IMR-90 (cell line): ENCODE results near the gene ZNF771. TPM values are rescaled to one million over a fixed set of nuclear protein-coding genes. Genes with fewer than 3 reads are reported as not detected.

Source experiments
- ATAC-seq: fragments of 200-7000 bp; cut with Tn5 transposase; 2 replicates; pipeline ENCODE4 v1.9.1; 2020; ENCODE audit warnings: low read depth, mild to moderate bottlenecking, moderate library complexity
- BruUV-seq: library from RNA; stranded (reverse); fragments of 400-500 nt; replicated peaks from 2 replicates; lab custom pipeline; 2021; lab: Mats Ljungman, UMichigan
- CTCF ChIA-PET: fragments of 300-600 bp; formaldehyde crosslinking; extraction: SDS; loops from one replicate; lab custom pipeline; 2021; ENCODE audit warnings: antibody characterized with exemption; lab: Yijun Ruan, JAX
- POLR2A ChIA-PET: fragments of 300-600 bp; sonication (Branson Sonifier 250); formaldehyde crosslinking; loops from one replicate; lab custom pipeline; 2022; ENCODE audit warnings: antibody characterized with exemption; ENCODE audit not compliant: unreplicated experiment; lab: Charles Lee
- DNase-seq: peaks from one replicate; pipeline ENCODE4 v3.0.0; 2013
- H2AFZ ChIP-seq: replicated peaks from 2 replicates; pipeline ENCODE3; 2013; ENCODE audit warnings: low read length, mild to moderate bottlenecking; ENCODE audit not compliant: poor library complexity
- H2AK5ac ChIP-seq: 2 replicates; pipeline ENCODE4 v1.6.1; 2013; ENCODE audit warnings: low read depth, low read length, inconsistent platforms
- H2AK9ac ChIP-seq: replicated peaks from 2 replicates; pipeline ENCODE3; 2013; ENCODE audit warnings: mild to moderate bottlenecking, low read depth, low read length, moderate library complexity; ENCODE audit not compliant: poor library complexity
- H2BK120ac ChIP-seq: 2 replicates; pipeline ENCODE4 v1.6.1; 2013; ENCODE audit warnings: low read depth, low read length, inconsistent platforms
- H2BK15ac ChIP-seq: 3 replicates; pipeline ENCODE4 v1.6.1; 2013; ENCODE audit warnings: low read depth, low read length, inconsistent platforms
- H2BK20ac ChIP-seq: 2 replicates; pipeline ENCODE4 v1.6.1; 2013; ENCODE audit warnings: low read depth, mild to moderate bottlenecking, inconsistent platforms, low read length, moderate library complexity
- H2BK5ac ChIP-seq: 2 replicates; pipeline ENCODE4 v1.6.1; 2013; ENCODE audit warnings: mild to moderate bottlenecking, low read depth, low read length, inconsistent platforms; ENCODE audit not compliant: poor library complexity, severe bottlenecking
- H3K14ac ChIP-seq: replicated peaks from 2 replicates; pipeline ENCODE4 v1.6.1; 2013; ENCODE audit warnings: low read depth, low read length, inconsistent platforms
- H3K18ac ChIP-seq: 2 replicates; pipeline ENCODE4 v1.6.1; 2013; ENCODE audit warnings: low read depth, low read length, control low read depth
- H3K23ac ChIP-seq: 2 replicates; pipeline ENCODE4 v1.6.1; 2013; ENCODE audit warnings: low read depth, low read length, inconsistent platforms
- H3K27ac ChIP-seq: 2 replicates; pipeline ENCODE4 v1.5.1; 2013; ENCODE audit warnings: mild to moderate bottlenecking, control low read depth, low read length; ENCODE audit not compliant: insufficient read depth
- H3K27me3 ChIP-seq: 2 replicates; pipeline ENCODE4 v1.6.1; 2013; ENCODE audit warnings: low read length; ENCODE audit not compliant: control insufficient read depth, insufficient read depth
- H3K36me3 ChIP-seq: 2 replicates; pipeline ENCODE4 v1.6.1; 2013; ENCODE audit warnings: low read length, mixed read lengths; ENCODE audit not compliant: control insufficient read depth, insufficient read depth
- H3K4ac ChIP-seq: 2 replicates; pipeline ENCODE4 v1.6.1; 2013; ENCODE audit warnings: low read depth, low read length, inconsistent platforms
- H3K4me1 ChIP-seq: 2 replicates; pipeline ENCODE4 v1.6.1; 2013; ENCODE audit warnings: low read length, mixed read lengths; ENCODE audit not compliant: control insufficient read depth, insufficient read depth
- H3K4me2 ChIP-seq: 2 replicates; pipeline ENCODE4 v1.6.1; 2013; ENCODE audit warnings: low read depth, mild to moderate bottlenecking, control low read depth, low read length, moderate library complexity
- H3K4me3 ChIP-seq: 2 replicates; pipeline ENCODE4 v1.5.1; 2013; ENCODE audit warnings: low read depth, mild to moderate bottlenecking, control low read depth, low read length, moderate library complexity; ENCODE audit not compliant: insufficient read depth
- H3K56ac ChIP-seq: 2 replicates; pipeline ENCODE4 v1.6.1; 2013; ENCODE audit warnings: low read length, inconsistent platforms; ENCODE audit not compliant: insufficient read depth; ENCODE audit errors: extremely low read depth
- H3K79me1 ChIP-seq, 2 experiments: 2 replicates each; pipeline ENCODE4 v1.6.1; 2013; ENCODE audit warnings: low read length in 2 of 2, inconsistent platforms in 1 of 2, low read depth in 1 of 2
- H3K9ac ChIP-seq: 2 replicates; pipeline ENCODE4 v1.6.1; 2013; ENCODE audit warnings: low read depth, low read length, control low read depth
- H3K9me1 ChIP-seq: 2 replicates; pipeline ENCODE4 v1.6.1; 2013; ENCODE audit warnings: low read length, inconsistent platforms; ENCODE audit not compliant: insufficient read depth
- H3K9me3 ChIP-seq: 2 replicates; pipeline ENCODE4 v1.6.1; 2013; ENCODE audit warnings: low read length; ENCODE audit not compliant: control insufficient read depth, insufficient read depth
- H4K20me1 ChIP-seq: 2 replicates; pipeline ENCODE4 v1.6.1; 2013; ENCODE audit warnings: low read length, inconsistent platforms; ENCODE audit not compliant: insufficient read depth
- H4K5ac ChIP-seq: 2 replicates; pipeline ENCODE4 v1.6.1; 2013; ENCODE audit warnings: mild to moderate bottlenecking, low read depth, low read length, control low read depth
- H4K8ac ChIP-seq, 2 experiments: 2 replicates each; pipeline ENCODE4 v1.6.1; 2013; ENCODE audit warnings: low read depth in 2 of 2, low read length in 2 of 2, control low read depth in 1 of 2, inconsistent platforms in 1 of 2
- H4K91ac ChIP-seq: 2 replicates; pipeline ENCODE4 v1.6.1; 2013; ENCODE audit warnings: low read depth, low read length, inconsistent platforms; ENCODE audit not compliant: insufficient read depth
- BHLHE40 ChIP-seq: fragments of 150-350 bp; IDR thresholded peaks from 2 replicates; pipeline ENCODE4 v1.6.1; 2016; ENCODE audit warnings: mild to moderate bottlenecking, low read depth, low read length
- CEBPB ChIP-seq: IDR thresholded peaks from 2 replicates; pipeline ENCODE4 v1.6.1; 2012; ENCODE audit warnings: low read depth, low read length, improper control_type of control experiment
- CHD1 ChIP-seq: IDR thresholded peaks from 2 replicates; pipeline ENCODE4 v1.6.1; 2012; ENCODE audit warnings: low read depth, low read length, improper control_type of control experiment
- MAZ ChIP-seq: IDR thresholded peaks from 2 replicates; pipeline ENCODE4 v1.6.1; 2012; ENCODE audit warnings: low read depth, mild to moderate bottlenecking, low read length, improper control_type of control experiment, moderate library complexity, borderline replicate concordance
- POLR2A ChIP-seq: IDR thresholded peaks from 2 replicates; pipeline ENCODE4 v1.6.1; 2012; ENCODE audit warnings: mild to moderate bottlenecking, low read depth, low read length
- RAD21 ChIP-seq: IDR thresholded peaks from 2 replicates; pipeline ENCODE4 v1.6.1; 2012; ENCODE audit warnings: low read length, improper control_type of control experiment
- SMC3 ChIP-seq: fragments of 150-350 bp; IDR thresholded peaks from 2 replicates; pipeline ENCODE4 v1.6.1; 2016; ENCODE audit warnings: low read depth, mild to moderate bottlenecking, antibody characterized with exemption, low read length, moderate library complexity
- WGBS, 2 experiments: methylation state at CpG; one replicate each; pipeline versions ENCODE4 v1.1.5 to v1.1.7; 2013; ENCODE audit warnings: missing lambda C conversion rate in 2 of 2; ENCODE audit not compliant: insufficient read length in 1 of 2; ENCODE audit errors: extremely low coverage in 2 of 2; 5-methylcytosine and 5-hydroxymethylcytosine counted together
- dilution Hi-C: fragments of 300-500 bp; cut with HindIII; formaldehyde crosslinking; loops from one replicate; pipeline ENCODE4 v1.14.3; 2018; ENCODE audit warnings: low sequenced_read_pairs; ENCODE audit not compliant: unreplicated experiment
- in situ Hi-C: fragments of 300-500 bp; cut with MboI; formaldehyde crosslinking; loops from 3 replicates; pipeline ENCODE4 v1.14.3; 2019; ENCODE audit warnings: low sequenced_read_pairs, inconsistent platforms, mixed read lengths
- intact Hi-C: fragments of 100-400 bp; cut with micrococcal nuclease; formaldehyde crosslinking; loops from 2 replicates; pipeline ENCODE4 v1.10.0; 2022
- polyA plus RNA-seq, 3 experiments: library from polyadenylated mRNA; depleted of rRNA; stranded (reverse); fragments of >200 nt; gene quantifications; 2 replicates each; pipeline ENCODE4 v1.2.3, GENCODE V29; 2012; ENCODE audit warnings: low replicate concordance in 1 of 3
- total RNA-seq: library from RNA; depleted of rRNA; stranded (reverse); fragments of >200 nt; gene quantifications from 2 replicates; pipeline ENCODE4 v1.2.3, GENCODE V29; 2012
- TF ChIP-seq, protein P1 (sequence below): conservative IDR thresholded peaks from 2 replicates; pipeline ENCODE4 v1.5.1; 2012; ENCODE audit warnings: mild to moderate bottlenecking, low read depth, low read length, improper control_type of control experiment

ZNF771 gene
- total and polyA plus RNA-seq, 2 of the 4 experiments (the other 2 are of a cell fraction): 5.2 to 10.9 TPM

DNA sequence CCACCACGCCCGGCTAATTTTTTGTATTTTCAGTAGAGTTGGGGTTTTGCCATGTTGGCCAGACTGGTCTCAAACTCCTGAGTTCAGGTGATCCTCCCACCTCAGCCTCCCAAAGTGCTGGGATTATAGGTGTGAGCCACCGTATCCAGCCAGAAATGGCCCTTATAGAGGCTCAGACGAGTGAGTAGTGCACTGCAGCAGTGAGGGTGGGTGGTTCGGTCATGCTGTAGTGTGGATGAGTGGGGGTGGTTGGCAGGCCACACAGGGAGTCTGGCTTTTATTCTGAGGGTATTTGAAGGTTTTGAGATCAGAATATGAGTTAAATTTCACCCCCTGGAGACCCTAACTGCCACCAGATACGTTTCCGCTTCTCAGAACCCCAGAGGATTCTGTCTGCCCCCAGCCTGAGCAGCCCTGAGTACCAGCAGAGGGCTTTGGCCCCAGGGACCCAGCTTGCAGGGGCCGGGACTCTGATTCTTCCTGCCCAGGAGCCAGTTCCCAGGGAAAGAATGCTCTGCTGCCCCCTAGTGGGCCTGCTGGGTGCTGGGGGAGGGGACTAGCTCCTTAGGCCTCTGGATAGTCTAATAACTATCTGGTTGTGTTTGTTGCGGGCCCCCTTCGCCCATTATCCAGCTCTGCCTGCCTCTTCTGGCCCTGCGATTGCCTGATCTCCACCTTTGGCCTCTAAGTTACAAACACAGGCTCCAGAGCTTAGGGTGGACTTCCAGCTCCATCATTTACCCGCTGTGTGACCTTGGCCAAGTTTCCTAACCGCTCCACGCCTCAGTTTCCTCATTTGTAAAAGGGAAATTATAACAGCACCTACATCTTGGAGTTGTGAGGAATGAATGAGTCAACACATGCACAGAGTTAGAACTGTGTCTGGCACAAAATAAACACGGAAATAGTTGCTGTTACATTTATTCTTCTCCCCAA lies 2.0 kb downstream of the ZNF771 start:
- no peak overlapping the region for H3K4me3 ChIP-seq
- in situ Hi-C loops: loop anchor here (10.0 to 25.0 kb wide), 2 partner anchors 222 to 335 kb away; partner anchors contain the start of genes BOLA2B, CORO1A, PPP4C and SLX1A

More for the DNA sequence above, 2.0 kb downstream of the ZNF771 start:
- no peak overlapping the region for H2BK15ac ChIP-seq
- H3K23ac ChIP-seq: no peak overlapping the region
- peaks cover 10% of the 10 kb centered on the region; the same call in 1 of the 2 replicates for H4K20me1 ChIP-seq
- TF ChIP-seq SMC3 (peak; percentile 90), BHLHE40 (no peak), RAD21 (peak; percentile 94), MAZ (peak; percentile 74), CHD1 (no peak; the same call in 1 of the 2 replicates), CEBPB (no peak), POLR2A (peak; percentile 60)
- TF ChIP-seq, protein P1, sequence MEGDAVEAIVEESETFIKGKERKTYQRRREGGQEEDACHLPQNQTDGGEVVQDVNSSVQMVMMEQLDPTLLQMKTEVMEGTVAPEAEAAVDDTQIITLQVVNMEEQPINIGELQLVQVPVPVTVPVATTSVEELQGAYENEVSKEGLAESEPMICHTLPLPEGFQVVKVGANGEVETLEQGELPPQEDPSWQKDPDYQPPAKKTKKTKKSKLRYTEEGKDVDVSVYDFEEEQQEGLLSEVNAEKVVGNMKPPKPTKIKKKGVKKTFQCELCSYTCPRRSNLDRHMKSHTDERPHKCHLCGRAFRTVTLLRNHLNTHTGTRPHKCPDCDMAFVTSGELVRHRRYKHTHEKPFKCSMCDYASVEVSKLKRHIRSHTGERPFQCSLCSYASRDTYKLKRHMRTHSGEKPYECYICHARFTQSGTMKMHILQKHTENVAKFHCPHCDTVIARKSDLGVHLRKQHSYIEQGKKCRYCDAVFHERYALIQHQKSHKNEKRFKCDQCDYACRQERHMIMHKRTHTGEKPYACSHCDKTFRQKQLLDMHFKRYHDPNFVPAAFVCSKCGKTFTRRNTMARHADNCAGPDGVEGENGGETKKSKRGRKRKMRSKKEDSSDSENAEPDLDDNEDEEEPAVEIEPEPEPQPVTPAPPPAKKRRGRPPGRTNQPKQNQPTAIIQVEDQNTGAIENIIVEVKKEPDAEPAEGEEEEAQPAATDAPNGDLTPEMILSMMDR: peak; percentile 96
- no peak overlapping the region for H4K91ac ChIP-seq
- ChIA-PET POLR2A (no interaction called here), CTCF (interaction anchor here (0.6 to 1.5 kb wide), 11 partner anchors 8 to 317 kb away, joined by 3 to 6 read pairs (median 3); partner anchors contain the start of gene TBX6)
- peak overlapping the region; percentile 15; the same call in 1 of the 2 replicates for H3K9ac ChIP-seq
- H3K4ac ChIP-seq: no peak overlapping the region; the same call in 1 of the 2 replicates
- H3K18ac ChIP-seq: no peak overlapping the region
- H3K14ac ChIP-seq: no peak overlapping the region
- peaks cover 15 to 53% of the 10 kb centered on the region in 2 experiments for H3K79me1 ChIP-seq
- peaks cover 19% of the 10 kb centered on the region for H3K36me3 ChIP-seq
- 20% methylated on average over 2 of the region's 15 CpGs; no CpG with 5 or more reads in 1 of the 2 experiments for WGBS, 2 experiments
- peak overlapping the region in 1 of 2 experiments; percentile 47; a peak in 1 of 4 replicates for H4K8ac ChIP-seq
- peaks cover 11% of the 10 kb centered on the region for H3K9me1 ChIP-seq
- peaks cover 11% of the 10 kb centered on the region for H3K4me1 ChIP-seq
- dilution Hi-C loops: no loop called here
- H3K4me2 ChIP-seq: peak overlapping the region; percentile 51; the same call in 1 of the 2 replicates
- H2BK20ac ChIP-seq: no peak overlapping the region
- H3K9me3 ChIP-seq: no peaks in the 10 kb centered on the region
- H3K27ac ChIP-seq: 0 out of 2 replicates have a peak overlapping the region, but pooled peaks have one; percentile 2
- no peak overlapping the region for H2BK5ac ChIP-seq
- intact Hi-C loops: loop anchor here (1.0 to 10.0 kb wide), 4 partner anchors 15 to 315 kb away; partner anchors contain the start of genes GDPD3, TBX6, YPEL3 and ZNF48
- peak; percentile 59 for ATAC-seq
- H2AK5ac ChIP-seq: peak overlapping the region; percentile 5; the same call in 1 of the 2 replicates
- DNase-seq: peak; percentile 80
- peak overlapping the region; percentile 1 for H2AFZ ChIP-seq
- no TSS peak for BruUV-seq
- H3K56ac ChIP-seq: no peak overlapping the region
- H2AK9ac ChIP-seq: peak overlapping the region; percentile 47
- no peaks in the 10 kb centered on the region for H3K27me3 ChIP-seq
- no peak overlapping the region for H4K5ac ChIP-seq
- H2BK120ac ChIP-seq: no peak overlapping the region
